IMR-90 (cell line): Measurements from ENCODE around the gene DOCK6. TPM values are rescaled to one million over a fixed set of nuclear protein-coding genes. Genes with fewer than 3 reads are reported as not detected.
"Not testable (repeated sequence)": the region's sequence is repeated elsewhere in the genome, so short reads cannot be mapped to it uniquely, and the experiment has no call there.

ENCODE experiments used
- ATAC-seq: fragments of 200-7000 bp; cut with Tn5 transposase; 2 replicates; pipeline ENCODE4 v1.9.1; 2020; ENCODE audit warnings: low read depth, mild to moderate bottlenecking, moderate library complexity
- BruUV-seq: library from RNA; stranded (reverse); fragments of 400-500 nt; replicated peaks from 2 replicates; lab custom pipeline; 2021; lab: Mats Ljungman, UMichigan
- CTCF ChIA-PET: fragments of 300-600 bp; formaldehyde crosslinking; extraction: SDS; loops from one replicate; lab custom pipeline; 2021; ENCODE audit warnings: antibody characterized with exemption; lab: Yijun Ruan, JAX
- POLR2A ChIA-PET: fragments of 300-600 bp; sonication (Branson Sonifier 250); formaldehyde crosslinking; loops from one replicate; lab custom pipeline; 2022; ENCODE audit warnings: antibody characterized with exemption; ENCODE audit not compliant: unreplicated experiment; lab: Charles Lee
- DNase-seq: peaks from one replicate; pipeline ENCODE4 v3.0.0; 2013
- H2AFZ ChIP-seq: replicated peaks from 2 replicates; pipeline ENCODE3; 2013; ENCODE audit warnings: low read length, mild to moderate bottlenecking; ENCODE audit not compliant: poor library complexity
- H2AK5ac ChIP-seq: 2 replicates; pipeline ENCODE4 v1.6.1; 2013; ENCODE audit warnings: low read depth, low read length, inconsistent platforms
- H2AK9ac ChIP-seq: replicated peaks from 2 replicates; pipeline ENCODE3; 2013; ENCODE audit warnings: mild to moderate bottlenecking, low read depth, low read length, moderate library complexity; ENCODE audit not compliant: poor library complexity
- H2BK120ac ChIP-seq: 2 replicates; pipeline ENCODE4 v1.6.1; 2013; ENCODE audit warnings: low read depth, low read length, inconsistent platforms
- H2BK15ac ChIP-seq: 3 replicates; pipeline ENCODE4 v1.6.1; 2013; ENCODE audit warnings: low read depth, low read length, inconsistent platforms
- H2BK20ac ChIP-seq: 2 replicates; pipeline ENCODE4 v1.6.1; 2013; ENCODE audit warnings: low read depth, mild to moderate bottlenecking, inconsistent platforms, low read length, moderate library complexity
- H2BK5ac ChIP-seq: 2 replicates; pipeline ENCODE4 v1.6.1; 2013; ENCODE audit warnings: mild to moderate bottlenecking, low read depth, low read length, inconsistent platforms; ENCODE audit not compliant: poor library complexity, severe bottlenecking
- H3K14ac ChIP-seq: replicated peaks from 2 replicates; pipeline ENCODE4 v1.6.1; 2013; ENCODE audit warnings: low read depth, low read length, inconsistent platforms
- H3K18ac ChIP-seq: 2 replicates; pipeline ENCODE4 v1.6.1; 2013; ENCODE audit warnings: low read depth, low read length, control low read depth
- H3K23ac ChIP-seq: 2 replicates; pipeline ENCODE4 v1.6.1; 2013; ENCODE audit warnings: low read depth, low read length, inconsistent platforms
- H3K27ac ChIP-seq: 2 replicates; pipeline ENCODE4 v1.5.1; 2013; ENCODE audit warnings: mild to moderate bottlenecking, control low read depth, low read length; ENCODE audit not compliant: insufficient read depth
- H3K27me3 ChIP-seq: 2 replicates; pipeline ENCODE4 v1.6.1; 2013; ENCODE audit warnings: low read length; ENCODE audit not compliant: control insufficient read depth, insufficient read depth
- H3K36me3 ChIP-seq: 2 replicates; pipeline ENCODE4 v1.6.1; 2013; ENCODE audit warnings: low read length, mixed read lengths; ENCODE audit not compliant: control insufficient read depth, insufficient read depth
- H3K4ac ChIP-seq: 2 replicates; pipeline ENCODE4 v1.6.1; 2013; ENCODE audit warnings: low read depth, low read length, inconsistent platforms
- H3K4me1 ChIP-seq: 2 replicates; pipeline ENCODE4 v1.6.1; 2013; ENCODE audit warnings: low read length, mixed read lengths; ENCODE audit not compliant: control insufficient read depth, insufficient read depth
- H3K4me2 ChIP-seq: 2 replicates; pipeline ENCODE4 v1.6.1; 2013; ENCODE audit warnings: low read depth, mild to moderate bottlenecking, control low read depth, low read length, moderate library complexity
- H3K4me3 ChIP-seq: 2 replicates; pipeline ENCODE4 v1.5.1; 2013; ENCODE audit warnings: low read depth, mild to moderate bottlenecking, control low read depth, low read length, moderate library complexity; ENCODE audit not compliant: insufficient read depth
- H3K56ac ChIP-seq: 2 replicates; pipeline ENCODE4 v1.6.1; 2013; ENCODE audit warnings: low read length, inconsistent platforms; ENCODE audit not compliant: insufficient read depth; ENCODE audit errors: extremely low read depth
- H3K79me1 ChIP-seq, 2 experiments: 2 replicates each; pipeline ENCODE4 v1.6.1; 2013; ENCODE audit warnings: low read length in 2 of 2, inconsistent platforms in 1 of 2, low read depth in 1 of 2
- H3K9ac ChIP-seq: 2 replicates; pipeline ENCODE4 v1.6.1; 2013; ENCODE audit warnings: low read depth, low read length, control low read depth
- H3K9me1 ChIP-seq: 2 replicates; pipeline ENCODE4 v1.6.1; 2013; ENCODE audit warnings: low read length, inconsistent platforms; ENCODE audit not compliant: insufficient read depth
- H3K9me3 ChIP-seq: 2 replicates; pipeline ENCODE4 v1.6.1; 2013; ENCODE audit warnings: low read length; ENCODE audit not compliant: control insufficient read depth, insufficient read depth
- H4K20me1 ChIP-seq: 2 replicates; pipeline ENCODE4 v1.6.1; 2013; ENCODE audit warnings: low read length, inconsistent platforms; ENCODE audit not compliant: insufficient read depth
- H4K5ac ChIP-seq: 2 replicates; pipeline ENCODE4 v1.6.1; 2013; ENCODE audit warnings: mild to moderate bottlenecking, low read depth, low read length, control low read depth
- H4K8ac ChIP-seq, 2 experiments: 2 replicates each; pipeline ENCODE4 v1.6.1; 2013; ENCODE audit warnings: low read depth in 2 of 2, low read length in 2 of 2, control low read depth in 1 of 2, inconsistent platforms in 1 of 2
- H4K91ac ChIP-seq: 2 replicates; pipeline ENCODE4 v1.6.1; 2013; ENCODE audit warnings: low read depth, low read length, inconsistent platforms; ENCODE audit not compliant: insufficient read depth
- FOS ChIP-seq: fragments of 150-350 bp; IDR thresholded peaks from 2 replicates; pipeline ENCODE4 v1.6.1; 2016; ENCODE audit warnings: low read depth, low read length
- MAFK ChIP-seq: IDR thresholded peaks from 2 replicates; pipeline ENCODE4 v1.6.1; 2012; ENCODE audit warnings: low read depth, low read length, improper control_type of control experiment
- MAZ ChIP-seq: IDR thresholded peaks from 2 replicates; pipeline ENCODE4 v1.6.1; 2012; ENCODE audit warnings: low read depth, mild to moderate bottlenecking, low read length, improper control_type of control experiment, moderate library complexity, borderline replicate concordance
- whole genome bisulfite sequencing, 2 experiments: methylation state at CpG; one replicate each; pipeline versions ENCODE4 v1.1.5 to v1.1.7; 2013; ENCODE audit warnings: missing lambda C conversion rate in 2 of 2; ENCODE audit not compliant: insufficient read length in 1 of 2; ENCODE audit errors: extremely low coverage in 2 of 2; 5-methylcytosine and 5-hydroxymethylcytosine counted together
- dilution Hi-C: fragments of 300-500 bp; cut with HindIII; formaldehyde crosslinking; loops from one replicate; pipeline ENCODE4 v1.14.3; 2018; ENCODE audit warnings: low sequenced_read_pairs; ENCODE audit not compliant: unreplicated experiment
- in situ Hi-C: fragments of 300-500 bp; cut with MboI; formaldehyde crosslinking; loops from 3 replicates; pipeline ENCODE4 v1.14.3; 2019; ENCODE audit warnings: low sequenced_read_pairs, inconsistent platforms, mixed read lengths
- intact Hi-C: fragments of 100-400 bp; cut with micrococcal nuclease; formaldehyde crosslinking; loops from 2 replicates; pipeline ENCODE4 v1.10.0; 2022
- polyA plus RNA-seq, 3 experiments: library from polyadenylated mRNA; depleted of rRNA; stranded (reverse); fragments of >200 nt; gene quantifications; 2 replicates each; pipeline ENCODE4 v1.2.3, GENCODE V29; 2012; ENCODE audit warnings: low replicate concordance in 1 of 3
- total RNA-seq: library from RNA; depleted of rRNA; stranded (reverse); fragments of >200 nt; gene quantifications from 2 replicates; pipeline ENCODE4 v1.2.3, GENCODE V29; 2012

Gene DOCK6
- total and polyA plus RNA-seq, 2 of the 4 experiments (the other 2 are of a cell fraction): 5.0 to 18.4 TPM

GRCh38 chr19:11164296-11164695 lies 98.0 kb downstream of the DOCK6 start (continued):
- TF ChIP-seq MAFK (no peak), FOS (no peak), MAZ (no peak)

- H2BK120ac ChIP-seq, BruUV-seq, DNase-seq, H2BK5ac ChIP-seq, ATAC-seq, in situ Hi-C loops, H2BK15ac ChIP-seq, H2AFZ ChIP-seq, H3K27me3 ChIP-seq, H3K9ac ChIP-seq, POLR2A ChIA-PET, H2BK20ac ChIP-seq, H4K8ac ChIP-seq, H3K56ac ChIP-seq, H4K5ac ChIP-seq, H3K4ac ChIP-seq, H3K4me3 ChIP-seq, H3K14ac ChIP-seq, H4K91ac ChIP-seq, intact Hi-C loops, H4K20me1 ChIP-seq, dilution Hi-C loops, H2AK5ac ChIP-seq, H3K18ac ChIP-seq, H3K9me3 ChIP-seq, H3K4me2 ChIP-seq, H3K23ac ChIP-seq, H3K9me1 ChIP-seq: not testable (repeated sequence)
- peaks cover 13% of the 10 kb centered on the region for H3K4me1 ChIP-seq
- peak overlapping the region; percentile 23; the same call in 1 of the 2 replicates for H3K27ac ChIP-seq
- peak overlapping the region; percentile 60 for H2AK9ac ChIP-seq
- H3K79me1 ChIP-seq: peaks cover under 1 to 18% of the 10 kb centered on the region in 2 experiments; a peak in 2 of 4 replicates
- WGBS, 2 experiments: no CpG with 5 or more reads among the region's 2 CpGs
- H3K36me3 ChIP-seq: peaks cover 11% of the 10 kb centered on the region
- CTCF ChIA-PET: interaction anchor here (0.6 to 0.7 kb wide), 3 partner anchors 17 to 43 kb away, joined by 3 to 4 read pairs (median 3); no protein-coding TSS in a partner anchor
These were observed 101.9 kb downstream of the DOCK6 start for GRCh38 chr19:11160440-11160768.
